GM19438 (cell line): ENCODE results near the gene OPA1.

Source experiments
- ATAC-seq: cut with Tn5 transposase; IDR thresholded peaks from one replicate; pipeline ENCODE4 v1.9.1; 2021; ENCODE audit warnings: low read depth; ENCODE audit not compliant: unreplicated experiment

The OPA1 gene, protein sequence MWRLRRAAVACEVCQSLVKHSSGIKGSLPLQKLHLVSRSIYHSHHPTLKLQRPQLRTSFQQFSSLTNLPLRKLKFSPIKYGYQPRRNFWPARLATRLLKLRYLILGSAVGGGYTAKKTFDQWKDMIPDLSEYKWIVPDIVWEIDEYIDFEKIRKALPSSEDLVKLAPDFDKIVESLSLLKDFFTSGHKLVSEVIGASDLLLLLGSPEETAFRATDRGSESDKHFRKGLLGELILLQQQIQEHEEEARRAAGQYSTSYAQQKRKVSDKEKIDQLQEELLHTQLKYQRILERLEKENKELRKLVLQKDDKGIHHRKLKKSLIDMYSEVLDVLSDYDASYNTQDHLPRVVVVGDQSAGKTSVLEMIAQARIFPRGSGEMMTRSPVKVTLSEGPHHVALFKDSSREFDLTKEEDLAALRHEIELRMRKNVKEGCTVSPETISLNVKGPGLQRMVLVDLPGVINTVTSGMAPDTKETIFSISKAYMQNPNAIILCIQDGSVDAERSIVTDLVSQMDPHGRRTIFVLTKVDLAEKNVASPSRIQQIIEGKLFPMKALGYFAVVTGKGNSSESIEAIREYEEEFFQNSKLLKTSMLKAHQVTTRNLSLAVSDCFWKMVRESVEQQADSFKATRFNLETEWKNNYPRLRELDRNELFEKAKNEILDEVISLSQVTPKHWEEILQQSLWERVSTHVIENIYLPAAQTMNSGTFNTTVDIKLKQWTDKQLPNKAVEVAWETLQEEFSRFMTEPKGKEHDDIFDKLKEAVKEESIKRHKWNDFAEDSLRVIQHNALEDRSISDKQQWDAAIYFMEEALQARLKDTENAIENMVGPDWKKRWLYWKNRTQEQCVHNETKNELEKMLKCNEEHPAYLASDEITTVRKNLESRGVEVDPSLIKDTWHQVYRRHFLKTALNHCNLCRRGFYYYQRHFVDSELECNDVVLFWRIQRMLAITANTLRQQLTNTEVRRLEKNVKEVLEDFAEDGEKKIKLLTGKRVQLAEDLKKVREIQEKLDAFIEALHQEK

DNA sequence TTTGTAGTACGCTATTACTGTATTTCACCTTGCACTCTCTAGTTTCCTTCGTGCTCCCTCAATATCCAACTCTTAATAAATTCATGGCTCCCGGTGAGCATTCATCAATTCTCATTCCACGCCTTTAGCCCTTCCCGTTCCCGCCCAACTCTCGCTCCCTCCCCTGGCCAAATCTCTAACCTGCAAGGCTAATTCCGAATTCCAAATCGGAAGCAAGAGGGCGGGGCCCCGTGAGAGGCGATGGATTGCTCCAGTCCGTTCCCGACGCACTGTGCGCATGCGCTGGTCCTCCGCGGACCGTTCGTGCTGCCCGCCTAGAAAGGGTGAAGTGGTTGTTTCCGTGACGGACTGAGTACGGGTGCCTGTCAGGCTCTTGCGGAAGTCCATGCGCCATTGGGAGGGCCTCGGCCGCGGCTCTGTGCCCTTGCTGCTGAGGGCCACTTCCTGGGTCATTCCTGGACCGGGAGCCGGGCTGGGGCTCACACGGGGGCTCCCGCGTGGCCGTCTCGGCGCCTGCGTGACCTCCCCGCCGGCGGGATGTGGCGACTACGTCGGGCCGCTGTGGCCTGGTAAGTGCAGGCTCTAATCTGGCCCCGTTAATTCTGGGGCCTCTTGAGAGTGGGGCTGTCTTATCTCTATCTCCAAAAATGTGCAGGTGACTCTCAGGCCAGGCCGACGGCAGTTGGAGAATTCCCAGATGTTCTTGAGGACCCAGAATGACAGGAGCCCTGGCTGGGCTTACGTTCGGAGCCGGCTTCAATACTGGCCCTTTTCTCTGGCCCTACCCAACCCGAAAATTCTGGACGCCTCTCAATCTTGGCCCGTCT is at the start of gene OPA1:
Gene OPA1, plus strand, starts transcription at position 368 of the 827 bp plus-strand sequence. Its CDS starts 170 bp downstream, at position 538.
- ATAC-seq, result peak; percentile 99

DNA sequence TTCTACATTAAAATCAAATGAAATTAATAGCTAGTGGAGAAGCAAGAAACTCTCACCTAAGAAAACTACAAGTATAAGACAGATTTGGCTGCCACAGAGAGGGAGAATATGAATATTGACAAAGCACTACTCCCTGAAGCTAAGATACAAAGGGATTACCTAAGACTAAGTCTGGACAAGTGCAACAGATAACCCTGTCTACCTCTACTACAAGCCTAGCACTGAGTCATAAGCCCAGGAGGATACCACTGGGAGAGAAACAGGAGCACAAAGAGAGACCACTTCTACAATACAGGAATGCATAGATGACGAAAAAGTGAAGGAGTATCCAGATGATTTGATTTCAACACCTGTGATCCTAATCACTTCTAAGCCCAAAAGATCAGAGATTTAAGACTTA is 48.7 kb upstream of the OPA1 start:
- ATAC-seq, result no peak

DNA sequence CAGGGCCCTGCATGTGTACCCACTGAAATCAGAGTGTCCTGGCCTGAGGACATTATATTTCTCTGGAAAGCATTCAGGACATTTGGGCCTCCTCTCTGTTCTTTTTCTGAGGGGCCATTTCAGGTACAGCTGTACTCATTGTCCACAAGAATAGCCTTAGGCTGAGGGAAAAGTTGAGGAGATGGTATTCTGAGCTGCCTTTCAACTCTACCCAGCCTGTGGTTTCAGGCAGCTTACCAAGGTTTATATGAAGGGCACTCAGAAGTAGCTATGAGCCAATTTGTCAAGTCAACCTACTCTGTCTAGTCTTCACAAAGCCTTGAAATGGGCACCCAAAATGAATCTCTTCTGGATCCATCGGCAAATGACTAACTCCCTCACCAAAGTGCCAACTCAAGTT is 47.7 kb upstream of the OPA1 start:
- no peak for ATAC-seq

DNA sequence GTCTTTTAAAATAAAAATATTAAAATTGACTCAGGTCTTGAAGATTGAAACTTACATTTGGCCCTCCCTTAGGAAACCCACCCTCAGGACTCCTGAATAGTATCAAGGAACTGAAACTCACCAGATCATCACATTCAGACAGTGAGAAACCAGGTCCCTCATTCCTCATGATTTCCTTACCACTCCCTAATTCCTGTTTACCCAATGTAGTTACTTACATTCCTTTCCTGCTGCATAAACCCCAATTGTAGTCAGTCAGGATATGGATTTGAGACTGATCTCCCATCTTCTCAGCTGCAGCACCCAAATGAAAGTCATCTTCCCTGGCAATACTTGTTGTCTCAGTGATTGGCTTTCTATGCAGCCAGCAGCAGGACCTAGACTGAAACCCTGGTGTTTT is 46.9 kb upstream of the OPA1 start:
- ATAC-seq, result no peak

DNA sequence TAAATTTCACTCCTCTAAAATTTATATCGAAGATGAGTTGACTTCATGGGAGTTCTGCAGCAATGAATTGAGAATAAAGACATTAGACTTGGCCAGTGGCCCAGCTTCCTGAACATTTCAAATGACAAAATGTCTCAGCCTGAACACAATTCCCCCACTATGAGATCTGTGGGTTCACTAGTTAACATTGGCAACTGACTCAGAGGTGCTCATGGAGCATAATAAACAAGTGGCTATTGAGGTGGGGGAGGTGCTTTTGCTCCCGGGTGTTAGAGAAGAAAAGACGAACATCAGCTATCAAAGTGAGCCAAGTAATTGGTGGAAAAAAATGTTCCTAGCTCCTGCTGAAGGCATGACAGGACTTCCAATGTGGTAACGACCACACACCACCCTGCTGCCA is 44.6 kb upstream of the OPA1 start:
- no peak for ATAC-seq

DNA sequence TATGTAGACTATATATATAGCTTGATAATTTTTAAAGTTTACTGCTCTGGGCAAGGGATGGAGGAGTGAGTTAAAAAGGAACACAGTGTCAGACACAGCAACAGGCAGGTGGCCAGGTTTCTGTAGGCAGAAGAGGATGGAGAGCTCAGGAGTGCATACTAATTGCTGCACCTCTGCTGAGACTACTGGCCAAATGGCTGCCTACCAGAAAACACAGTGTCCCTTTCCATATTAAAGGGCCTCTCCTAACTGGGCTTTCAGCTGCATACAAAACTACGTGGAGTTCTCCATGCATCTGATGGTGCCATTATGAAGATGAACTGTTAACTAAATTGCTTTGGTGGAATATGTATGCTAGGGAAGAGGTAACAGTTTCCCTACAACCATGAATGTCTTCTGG is 40.1 kb upstream of the OPA1 start:
- ATAC-seq, result no peak

DNA sequence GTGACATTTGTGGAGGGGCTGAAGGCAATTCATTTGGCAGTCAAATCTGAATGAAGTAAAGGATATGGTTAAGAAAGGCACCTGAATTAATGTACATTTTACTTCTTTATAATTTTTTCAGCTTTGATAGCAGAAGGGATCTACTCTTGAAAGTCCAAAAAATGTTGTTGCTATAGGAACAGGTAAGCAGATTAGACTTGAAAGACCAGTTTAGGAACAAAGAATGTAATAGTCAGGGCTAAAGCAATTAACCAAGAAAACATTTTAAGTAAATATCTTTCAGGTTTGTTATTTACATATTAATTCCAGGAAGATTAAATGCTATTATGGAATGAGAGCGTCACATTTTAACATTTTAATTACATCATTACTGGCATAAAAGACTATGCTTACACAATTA is 39.4 kb upstream of the OPA1 start:
- ATAC-seq, result no peak

DNA sequence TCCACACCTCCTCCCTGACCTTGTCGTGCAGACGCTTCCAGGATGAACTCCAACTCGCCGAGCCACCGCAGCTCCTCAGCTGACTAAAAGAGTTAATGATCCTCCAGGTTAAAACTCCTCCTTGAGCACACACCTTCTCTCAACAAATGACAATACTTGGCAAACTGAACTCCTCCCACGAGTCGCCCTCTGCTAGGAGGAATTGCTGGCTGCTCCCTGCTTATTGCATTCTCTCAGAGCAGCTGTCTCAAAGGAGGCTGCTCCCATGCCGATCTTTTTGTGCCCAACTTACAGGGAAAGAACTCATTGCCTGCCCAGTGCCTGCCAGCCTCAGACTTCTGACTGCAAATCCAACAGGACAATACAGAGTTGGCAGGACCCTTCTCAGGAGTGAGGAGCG is 38.2 kb upstream of the OPA1 start, which contains the start of gene ATP13A4:
Gene ATP13A4, minus strand, starts transcription at position 85 of the 400 bp plus-strand sequence. CDS start 96 bp downstream, outside the sequence.
- ATAC-seq, result no peak

DNA sequence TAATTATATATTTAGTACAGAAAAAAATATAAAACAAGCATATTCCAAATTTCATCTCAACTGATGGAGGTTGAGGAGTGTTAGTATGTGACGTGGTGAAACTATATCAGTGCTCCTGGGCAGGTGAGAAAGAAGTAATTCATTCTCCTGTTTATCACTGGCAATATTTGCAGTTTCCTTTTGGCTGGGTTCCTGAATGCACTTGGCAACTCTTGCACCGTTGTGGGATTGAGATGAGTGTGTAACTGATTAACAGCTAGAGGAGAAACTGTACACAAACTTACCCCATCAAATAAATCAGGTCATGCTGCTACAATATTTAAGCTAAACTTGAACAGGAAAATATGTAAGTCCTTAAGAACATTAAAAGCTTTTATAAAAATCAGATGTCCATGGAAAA is 36.2 kb upstream of the OPA1 start:
- ATAC-seq, result no peak

DNA sequence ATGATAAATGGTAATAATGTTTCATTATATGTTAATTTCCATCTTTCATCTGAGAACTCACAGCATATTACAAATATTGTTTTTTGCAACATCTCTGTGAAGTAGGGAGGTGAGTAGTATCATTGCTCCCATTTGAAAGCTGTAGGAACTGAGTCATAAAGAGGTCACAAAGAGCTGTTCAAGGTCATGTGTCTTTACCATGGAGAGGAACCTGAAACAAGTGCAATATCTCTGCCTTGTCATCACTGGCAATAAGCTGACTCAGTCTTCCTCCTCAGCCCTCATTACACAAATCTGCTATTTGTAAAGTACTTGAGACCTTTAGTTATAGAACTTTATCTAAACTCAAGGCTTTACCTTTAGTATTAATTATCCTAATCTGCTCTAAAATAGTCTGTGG is 33.9 kb upstream of the OPA1 start:
- ATAC-seq, result no peak

DNA sequence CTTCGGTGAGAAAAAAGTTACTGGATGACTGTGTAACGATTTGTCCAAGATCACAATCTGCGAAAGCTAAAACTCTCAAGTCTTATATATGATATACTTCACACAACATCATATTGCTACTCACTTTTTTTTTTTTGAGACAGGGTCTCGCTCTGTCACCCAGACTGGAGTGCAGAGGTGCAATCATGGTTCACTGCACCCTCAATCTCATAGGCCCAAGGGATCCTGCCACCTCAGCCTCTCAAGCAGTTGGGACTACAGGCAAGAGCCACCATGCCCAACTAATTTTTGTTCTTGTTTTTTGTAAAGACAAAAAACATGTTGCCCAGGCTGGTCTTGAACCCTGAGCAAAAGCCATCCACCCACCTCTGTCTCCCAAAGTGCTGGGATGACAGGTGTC is 32.9 kb upstream of the OPA1 start:
- ATAC-seq, result no peak

DNA sequence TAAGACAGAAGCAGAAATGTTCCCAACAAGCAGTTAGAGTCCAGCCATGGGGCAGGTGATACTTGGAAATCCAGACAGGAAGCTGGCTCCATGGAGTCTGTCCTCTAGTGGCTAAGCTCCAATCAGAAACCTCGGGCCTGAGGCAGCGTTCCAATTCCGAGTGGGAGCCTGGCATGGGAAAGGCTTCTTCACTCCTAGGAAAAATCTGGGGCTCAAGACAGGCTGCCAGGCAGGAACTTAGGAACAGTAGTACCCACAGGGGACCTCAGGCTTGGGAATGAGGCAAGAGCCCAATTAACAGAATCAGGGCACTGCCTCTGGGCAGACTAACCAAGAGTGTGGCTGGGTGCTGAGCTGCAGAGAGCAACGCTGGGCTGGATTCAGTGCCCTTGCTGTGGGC is 32.1 kb upstream of the OPA1 start:
- no peak for ATAC-seq

DNA sequence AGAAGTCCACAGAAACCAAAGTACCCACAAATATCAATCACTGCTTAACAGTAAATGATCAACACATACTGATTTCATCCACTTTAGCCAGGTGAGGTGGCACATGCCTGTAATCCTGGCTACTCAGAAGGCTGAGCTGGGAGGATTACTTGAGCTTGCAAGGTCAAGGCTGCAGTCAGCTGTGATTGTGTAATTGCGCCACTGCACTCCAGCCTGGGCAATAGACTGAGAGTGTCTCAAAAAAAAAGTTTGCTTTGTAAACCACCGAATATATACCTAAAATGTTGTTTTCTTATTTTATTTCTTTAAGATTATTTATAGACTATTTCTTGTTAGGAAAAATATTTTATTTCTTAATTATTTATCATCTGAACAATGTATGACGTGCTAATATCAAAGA is 29.6 kb upstream of the OPA1 start:
- no peak for ATAC-seq

DNA sequence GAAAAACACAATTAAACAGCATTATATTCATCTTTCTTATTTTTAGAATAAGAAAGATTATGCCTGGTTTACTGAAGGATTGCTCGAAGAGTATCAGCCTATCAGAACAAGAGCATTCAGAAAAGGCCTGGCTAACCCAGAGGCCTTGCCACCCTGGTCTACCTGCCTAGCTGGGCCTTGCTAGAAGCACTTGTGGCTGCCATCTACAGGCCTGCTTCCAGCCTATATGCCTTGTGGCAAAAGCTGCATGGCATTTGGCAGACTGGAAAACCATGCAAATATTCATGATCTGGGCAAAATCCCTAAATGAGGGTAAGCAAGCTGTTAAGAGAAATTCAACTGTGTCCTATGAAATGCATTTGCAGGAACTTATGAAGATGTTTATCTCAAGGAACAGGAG is 29.0 kb upstream of the OPA1 start:
- ATAC-seq, result no peak

DNA sequence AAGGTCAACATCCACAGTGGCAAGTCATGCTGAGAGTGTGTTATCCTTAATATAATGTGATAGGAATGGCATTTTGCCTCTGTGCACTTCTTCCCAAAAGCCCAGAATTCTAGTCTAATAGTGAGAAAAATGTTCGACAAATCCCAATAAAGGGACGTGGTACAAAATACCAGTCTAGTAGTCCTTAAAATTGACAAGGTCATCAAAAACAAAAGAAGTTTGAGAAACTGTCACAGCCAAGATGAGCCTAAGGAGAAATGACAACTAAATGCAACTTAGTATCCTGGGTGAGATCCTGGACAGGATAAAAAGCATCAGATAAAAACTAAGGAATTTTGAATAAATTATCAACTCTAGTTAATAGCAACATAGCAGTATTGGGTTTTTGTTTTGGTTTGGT is 23.9 kb upstream of the OPA1 start:
- no peak for ATAC-seq

DNA sequence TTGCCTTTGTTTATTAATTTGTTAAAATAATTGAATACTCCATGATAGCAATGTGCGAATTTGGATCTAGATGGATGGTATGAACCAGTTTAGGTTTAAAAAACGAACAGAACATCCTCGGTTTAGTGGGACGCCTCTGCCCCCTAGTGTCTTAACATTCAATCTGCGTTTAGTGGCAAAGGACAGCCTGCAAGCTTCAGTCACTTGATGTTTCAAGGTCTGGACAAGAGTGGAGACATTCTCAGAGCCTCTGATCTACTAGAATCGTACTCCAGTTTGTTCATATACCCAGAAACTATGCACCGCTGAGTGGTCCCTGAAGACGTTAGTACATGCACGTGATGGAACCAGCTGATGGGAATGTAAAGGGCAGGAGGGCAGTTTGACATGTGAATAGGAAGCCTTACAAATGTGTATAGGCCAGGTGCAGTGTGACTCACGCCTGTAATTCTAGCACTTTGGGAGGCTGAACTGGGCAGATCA is 20.5 kb upstream of the OPA1 start:
- ATAC-seq, result no peak

DNA sequence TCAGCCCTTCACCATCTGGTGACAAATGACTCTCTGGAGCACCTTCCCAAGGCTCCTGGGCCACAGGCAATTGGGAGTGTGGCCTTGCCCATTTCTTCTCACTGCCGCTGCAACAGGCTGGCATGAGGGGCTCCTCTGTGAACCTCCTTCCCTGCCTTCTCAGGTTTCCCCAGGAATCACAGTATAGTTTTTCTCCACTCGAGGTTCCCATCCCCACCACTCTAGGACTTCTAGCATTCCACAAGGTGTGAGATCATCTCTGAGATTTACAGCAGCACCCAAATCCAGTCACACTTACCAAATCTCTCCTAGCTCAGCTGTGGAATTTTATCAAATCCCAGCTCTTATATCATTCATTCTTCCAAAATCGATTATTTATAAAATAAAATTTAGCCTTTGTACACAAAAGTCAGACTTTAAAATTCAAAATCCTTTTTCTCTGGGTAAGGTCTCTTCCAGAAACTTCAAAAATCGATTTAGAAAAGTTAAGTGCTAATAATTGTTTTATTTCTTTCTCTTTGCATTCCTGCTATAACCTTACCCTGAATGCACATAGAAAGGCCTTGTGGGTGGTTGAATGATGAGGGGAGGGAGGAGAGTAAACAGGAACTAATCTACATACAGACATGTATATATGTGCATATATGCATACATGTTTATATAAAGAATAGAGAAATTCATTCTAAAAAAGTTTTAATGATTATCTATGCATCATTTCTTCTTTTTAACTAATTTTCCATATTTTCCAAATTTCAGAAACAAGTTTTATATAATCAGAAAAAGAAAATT is 19.4 kb upstream of the OPA1 start:
- no peak for ATAC-seq

DNA sequence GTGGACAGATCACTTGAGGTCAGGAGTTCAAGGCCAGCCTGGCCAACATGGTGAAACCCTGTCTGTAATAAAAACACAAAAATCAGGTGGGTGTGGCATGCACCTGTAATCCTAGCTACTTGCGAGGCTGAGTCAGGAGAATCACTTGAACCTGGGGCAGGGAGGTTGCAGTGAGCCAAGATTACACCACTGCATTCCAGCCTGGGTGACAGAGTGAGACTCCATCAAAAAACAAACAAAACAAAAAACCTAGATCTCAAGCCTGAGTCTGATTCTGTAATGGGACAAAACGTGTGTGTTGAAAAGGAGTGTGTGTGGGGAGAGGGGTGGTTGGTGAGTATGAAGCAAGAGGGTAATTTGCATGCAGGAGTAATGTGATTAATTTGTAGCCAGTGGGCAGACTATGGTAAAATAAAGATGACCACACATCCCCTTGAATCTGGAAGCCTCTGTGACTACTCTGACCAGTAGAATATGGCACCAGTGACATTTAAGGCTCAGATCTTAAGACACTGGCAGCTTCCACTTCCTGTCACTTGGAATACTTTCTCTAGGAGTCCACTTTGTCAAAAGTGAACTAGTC is 18.4 kb upstream of the OPA1 start:
- no peak for ATAC-seq

DNA sequence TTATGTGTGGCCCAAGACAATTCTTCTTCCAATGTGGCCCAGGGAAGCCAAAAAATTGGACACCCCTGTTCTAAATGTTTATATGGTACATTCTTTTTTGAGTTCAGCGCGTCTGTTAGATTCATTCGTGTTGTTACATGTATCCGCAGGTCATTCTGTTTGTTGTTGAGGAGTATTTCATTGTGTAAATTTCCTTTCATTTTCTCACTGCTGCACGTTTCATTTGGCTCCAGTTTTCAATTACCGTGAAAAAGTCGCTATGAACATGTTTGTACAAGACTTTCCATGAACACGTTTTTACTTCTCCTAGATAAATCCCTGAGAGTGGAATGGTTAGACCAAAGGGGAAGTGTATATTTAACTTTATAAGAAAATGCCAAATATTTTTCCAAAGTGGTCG is 7.5 kb upstream of the OPA1 start:
- ATAC-seq, result no peak
